Fibroblast of lung (primary cell): ENCODE measurements around the gene NFATC4. TPM values are rescaled to one million over a fixed set of nuclear protein-coding genes. Genes with fewer than 3 reads are reported as not detected.

Source experiments
- DNase-seq, 2 donors: peaks; one replicate each; pipeline versions ENCODE4 v3.0.0 to v3.0.0-alpha.2; 2010; ENCODE audit warnings: low read depth in 2 of 2
- H2AFZ ChIP-seq: 2 replicates; pipeline ENCODE4 v1.5.1; 2012; ENCODE audit warnings: low read length, control low read depth, inconsistent platforms
- H3K27ac ChIP-seq: 2 replicates; pipeline ENCODE4 v1.5.1; 2011; ENCODE audit warnings: low read length, control low read depth; ENCODE audit not compliant: insufficient read depth
- H3K27me3 ChIP-seq: 2 replicates; pipeline ENCODE4 v1.5.1; 2011; ENCODE audit warnings: mild to moderate bottlenecking, low read length; ENCODE audit not compliant: control insufficient read depth, insufficient read depth
- H3K36me3 ChIP-seq: 2 replicates; pipeline ENCODE4 v1.5.1; 2011; ENCODE audit warnings: low read length; ENCODE audit not compliant: control insufficient read depth, insufficient read depth
- H3K4me1 ChIP-seq: 2 replicates; pipeline ENCODE4 v1.5.1; 2011; ENCODE audit warnings: low read length; ENCODE audit not compliant: control insufficient read depth, insufficient read depth; ENCODE audit errors: extremely low read depth
- H3K4me2 ChIP-seq: 2 replicates; pipeline ENCODE4 v1.5.1; 2011; ENCODE audit warnings: low read length, control low read depth; ENCODE audit not compliant: insufficient read depth; ENCODE audit errors: extremely low read depth
- H3K4me3 ChIP-seq, 4 experiments: fragments of 200-600 bp in 1 of 4; sonication (generic) in 1 of 4; replicated peaks in 1 of 4; 2 replicates each; pipeline ENCODE4 v1.5.1; 2011 to 2016; ENCODE audit warnings: low read length in 4 of 4, low read depth in 3 of 4, mild to moderate bottlenecking in 3 of 4, control low read depth in 2 of 4, inconsistent platforms in 1 of 4, mixed read lengths in 1 of 4; ENCODE audit not compliant: insufficient read depth in 1 of 4; ENCODE audit errors: control extremely low read depth in 1 of 4
- H3K79me2 ChIP-seq: 2 replicates; pipeline ENCODE4 v1.5.1; 2012; ENCODE audit warnings: mild to moderate bottlenecking, low read length, inconsistent platforms; ENCODE audit not compliant: control insufficient read depth, insufficient read depth
- H3K9ac ChIP-seq: 2 replicates; pipeline ENCODE4 v1.5.1; 2011; ENCODE audit warnings: mild to moderate bottlenecking, low read length, control low read depth; ENCODE audit not compliant: insufficient read depth
- H3K9me3 ChIP-seq: 2 replicates; pipeline ENCODE4 v1.5.1; 2012; ENCODE audit warnings: low read depth, low read length; ENCODE audit not compliant: control insufficient read depth, insufficient read depth
- H4K20me1 ChIP-seq: 2 replicates; pipeline ENCODE4 v1.5.1; 2011; ENCODE audit warnings: low read length; ENCODE audit not compliant: control insufficient read depth, insufficient read depth; ENCODE audit errors: extremely low read depth
- CTCF ChIP-seq, 2 donors: IDR thresholded peaks in 1 of 2; conservative IDR thresholded peaks in 1 of 2; 1 replicate in 1 of 2; 2 replicates in 1 of 2; pipeline ENCODE4 v1.5.1; 2011 to 2012; ENCODE audit warnings: low read length in 2 of 2, control low read depth in 1 of 2, inconsistent platforms in 1 of 2, low read depth in 1 of 2, mild to moderate bottlenecking in 1 of 2
- EZH2 ChIP-seq: IDR thresholded peaks from 2 replicates; pipeline ENCODE4 v1.5.1; 2012; ENCODE audit warnings: low read length, control low read depth, mild to moderate bottlenecking; ENCODE audit errors: missing control alignments
- polyA plus RNA-seq, 2 donors: library from polyadenylated mRNA; depleted of rRNA in 1 of 2; stranded (reverse) in 1 of 2; unstranded in 1 of 2; fragments of >200 nt; gene quantifications; 2 replicates each; pipeline ENCODE4 v1.2.1, GENCODE V29; 2011 to 2012; ENCODE audit warnings: missing spikeins in 1 of 2
- total RNA-seq: library from RNA; depleted of rRNA; stranded (reverse); fragments of >200 nt; gene quantifications from 2 replicates; pipeline ENCODE4 v1.2.1, GENCODE V29; 2014

Gene NFATC4
- total and polyA plus RNA-seq, 2 donors (not counting 1 experiment from before 2014, with no cell fraction given), result 27.1 to 59.9 TPM

- Histone ChIP-seq H3K4me1 (no peaks in the 10 kb centered on the region), H4K20me1 (no peaks in the 10 kb centered on the region), H3K27me3 (peaks cover 7% of the 10 kb centered on the region), H3K9me3 (no peaks in the 10 kb centered on the region), H3K4me2 (no peak overlapping the region), H3K79me2 (no peaks in the 10 kb centered on the region), H2AFZ (no peak overlapping the region), H3K9ac (no peak overlapping the region), H3K4me3 (no peak overlapping the region), H3K36me3 (no peaks in the 10 kb centered on the region), H3K27ac (no peak overlapping the region)
- TF ChIP-seq EZH2 (no peak), CTCF (conservative IDR thresholded peaks at IDR 0.05 in 1 of 2, IDR thresholded peaks at IDR 0.05 in 1 of 2; ENCODE audit: low read depth in 1 of 2, low read length in 2 of 2) (no peak)
- DNase-seq, result no peak
These were observed 38.8 kb upstream of the NFATC4 start for GRCh38 chr14:24329073-24329663.

DNA sequence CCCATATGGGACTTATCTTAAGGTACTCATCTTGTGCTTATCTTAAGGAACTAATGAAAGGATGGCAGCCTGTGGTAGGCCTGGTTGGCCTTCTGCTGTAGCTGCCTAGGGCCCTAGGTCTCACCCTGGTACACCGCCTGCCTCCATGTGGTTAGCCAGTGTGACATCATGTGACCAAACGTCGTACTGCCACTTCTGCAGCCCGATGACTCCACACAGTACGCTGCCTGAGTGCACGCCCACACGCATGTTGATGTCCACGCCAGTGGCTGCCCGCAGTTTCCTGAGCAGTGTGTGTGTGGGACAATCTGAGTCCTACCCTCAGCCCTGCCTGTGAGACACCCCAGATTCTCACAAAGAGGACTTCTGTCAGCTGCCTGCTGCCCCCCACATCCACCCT is 38.2 kb upstream of the NFATC4 start:
- peaks cover 11% of the 10 kb centered on the region for H3K27me3 ChIP-seq
- no peaks in the 10 kb centered on the region for H3K4me1 ChIP-seq
- H3K9ac ChIP-seq, result no peak overlapping the region
- H3K27ac ChIP-seq, result no peak overlapping the region
- H3K79me2 ChIP-seq, result no peaks in the 10 kb centered on the region
- no peaks in the 10 kb centered on the region for H4K20me1 ChIP-seq
- TF ChIP-seq EZH2 (no peak), CTCF (conservative IDR thresholded peaks at IDR 0.05 in 1 of 2, IDR thresholded peaks at IDR 0.05 in 1 of 2; ENCODE audit: low read depth in 1 of 2, low read length in 2 of 2) (no peak)
- no peaks in the 10 kb centered on the region for H3K9me3 ChIP-seq
- no peak for DNase-seq
- no peak overlapping the region for H3K4me3 ChIP-seq
- no peaks in the 10 kb centered on the region for H3K36me3 ChIP-seq
- H2AFZ ChIP-seq, result no peak overlapping the region
- H3K4me2 ChIP-seq, result no peak overlapping the region

DNA sequence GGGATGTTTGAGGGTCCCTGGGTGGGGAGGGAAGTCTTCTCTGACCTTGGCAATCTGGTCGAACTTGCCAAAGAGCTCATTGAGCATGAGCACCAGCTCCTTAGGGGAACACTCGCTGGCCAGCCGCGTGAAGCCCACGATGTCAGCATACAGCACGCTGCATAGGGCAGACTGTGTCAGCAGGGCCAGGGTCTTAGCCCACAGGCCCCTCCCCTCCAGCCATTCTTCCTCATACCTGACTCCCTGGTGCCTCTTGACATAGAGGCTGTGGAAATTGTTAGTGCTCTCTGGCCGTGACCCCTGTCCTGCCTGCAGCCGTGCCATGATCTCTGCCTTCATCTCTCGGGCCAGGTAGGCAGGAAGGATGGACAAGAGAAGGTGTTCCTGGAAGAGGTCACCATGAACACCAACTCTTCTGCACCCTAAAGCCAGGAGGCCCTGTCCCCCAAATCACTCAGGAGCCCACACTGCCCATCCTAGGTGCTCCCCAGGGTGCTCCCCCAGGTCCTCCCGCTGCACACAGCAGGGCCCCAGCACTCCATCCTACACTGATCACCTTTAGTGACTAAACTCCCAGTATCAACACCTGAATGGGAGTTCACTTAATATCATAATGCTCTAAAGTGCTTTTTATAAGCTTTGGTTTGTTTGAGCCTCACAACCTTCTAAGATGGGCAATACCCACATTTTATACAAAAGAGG is 36.9 kb upstream of the NFATC4 start:
- no peaks in the 10 kb centered on the region for H3K79me2 ChIP-seq
- DNase-seq, result no peak
- no peak overlapping the region for H3K9ac ChIP-seq
- no peaks in the 10 kb centered on the region for H4K20me1 ChIP-seq
- no peak overlapping the region for H3K27ac ChIP-seq
- no peak overlapping the region for H3K4me3 ChIP-seq
- no peak overlapping the region for H3K4me2 ChIP-seq
- H3K27me3 ChIP-seq, result peaks cover 21% of the 10 kb centered on the region
- no peaks in the 10 kb centered on the region for H3K9me3 ChIP-seq
- no peak overlapping the region for H2AFZ ChIP-seq
- peaks cover 2% of the 10 kb centered on the region for H3K4me1 ChIP-seq
- H3K36me3 ChIP-seq, result no peaks in the 10 kb centered on the region
- TF ChIP-seq EZH2 (no peak), CTCF (conservative IDR thresholded peaks at IDR 0.05 in 1 of 2, IDR thresholded peaks at IDR 0.05 in 1 of 2; ENCODE audit: low read depth in 1 of 2, low read length in 2 of 2) (no peak)
